Thyroid gland (tissue), 4 donors: Measurements from ENCODE around the gene SIK3.

Experiments
- CTCF ChIP-seq, 6 experiments: fragments of 200-600 bp in 3 of 6; fragments of 450-650 bp in 3 of 6; sonication (generic) in 3 of 6; IDR thresholded peaks; one replicate each; pipeline ENCODE4 v1.5.1; 2016 to 2019; ENCODE audit warnings: antibody characterized with exemption in 6 of 6, mild to moderate bottlenecking in 2 of 6, inconsistent platforms in 1 of 6, moderate library complexity in 1 of 6
- POLR2A ChIP-seq, 2 donors: fragments of 450-650 bp; IDR thresholded peaks; one replicate each; pipeline ENCODE4 v1.6.1; 2017; ENCODE audit warnings: antibody characterized with exemption in 2 of 2, mild to moderate bottlenecking in 2 of 2, moderate library complexity in 1 of 2

- TF ChIP-seq CTCF (IDR thresholded peaks at IDR 0.05) (no peak), POLR2A (IDR thresholded peaks at IDR 0.05) (no peak)
Observed at GRCh38 chr11:116990061-116990473, 108.2 kb downstream of the SIK3 start.
